Stimulated activated CD8-positive, alpha-beta memory T cell treated with anti-CD3 and anti-CD28 coated beads, Interleukin-15, amount 100 ng/mL, for 24 hours (primary cell): ENCODE data around the gene ZC3H8.

Experiments used
- DNase-seq: peaks from one replicate; pipeline ENCODE4 v3.0.0-alpha.2; 2020; ENCODE audit warnings: low read depth

The ZC3H8 gene

GRCh38 chr2:112163541-112163981, 91.3 kb downstream of the ZC3H8 start:
- DNase-seq, result no peak

- no peak for DNase-seq
Measured at GRCh38 chr2:112162956-112163355, 91.9 kb downstream of the ZC3H8 start.

DNA sequence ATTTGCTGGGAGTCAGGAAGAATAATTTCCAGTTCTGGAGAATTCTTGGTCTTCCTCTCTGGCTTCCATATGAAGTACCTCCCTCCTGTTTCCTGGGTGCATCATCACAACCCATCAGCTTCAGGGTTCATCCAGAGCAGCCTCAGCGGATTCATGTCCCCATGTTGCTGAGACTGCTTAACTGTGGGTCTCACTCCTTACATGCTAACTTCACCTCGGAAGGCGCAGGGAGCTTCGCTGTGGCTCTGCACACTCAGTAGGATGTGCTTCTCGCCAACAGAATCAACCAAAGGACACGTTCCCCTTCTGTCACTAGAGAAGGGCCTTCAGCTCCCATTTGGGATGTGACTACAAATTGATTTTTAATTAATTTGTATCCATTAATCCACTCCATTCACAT, 92.5 kb downstream of the ZC3H8 start:
- no peak for DNase-seq
